GM21576 (cell line): ENCODE data around the gene GALNT17.

ENCODE experiments used
- ATAC-seq: cut with Tn5 transposase; IDR thresholded peaks from one replicate; pipeline ENCODE4 v1.9.1; 2021; ENCODE audit warnings: mild to moderate bottlenecking, moderate library complexity; ENCODE audit not compliant: unreplicated experiment

The GALNT17 gene

GRCh38 chr7:71329030-71329660, 197.2 kb downstream of the GALNT17 start:
- no peak for ATAC-seq

GRCh38 chr7:71332207-71332606, 200.3 kb downstream of the GALNT17 start:
- ATAC-seq = no peak

GRCh38 chr7:71334541-71334940, 202.6 kb downstream of the GALNT17 start:
- no peak for ATAC-seq

- ATAC-seq = no peak
These were observed 206.9 kb downstream of the GALNT17 start for GRCh38 chr7:71338866-71339265.

GRCh38 chr7:71339924-71340323, 208.0 kb downstream of the GALNT17 start:
- ATAC-seq = no peak

GRCh38 chr7:71342202-71342601, 210.3 kb downstream of the GALNT17 start:
- no peak for ATAC-seq

GRCh38 chr7:71343039-71343438, 211.1 kb downstream of the GALNT17 start:
- ATAC-seq = no peak

- ATAC-seq = no peak
These were observed 211.9 kb downstream of the GALNT17 start for GRCh38 chr7:71343892-71344291.

- ATAC-seq = no peak
These were observed 213.4 kb downstream of the GALNT17 start for GRCh38 chr7:71345117-71345884.

GRCh38 chr7:71348821-71349681, 217.1 kb downstream of the GALNT17 start:
- no peak for ATAC-seq

- ATAC-seq = no peak
These were observed 217.9 kb downstream of the GALNT17 start for GRCh38 chr7:71349682-71350481.

- ATAC-seq = no peak
These were observed 218.7 kb downstream of the GALNT17 start for GRCh38 chr7:71350680-71351079.

GRCh38 chr7:71354716-71355115, 222.8 kb downstream of the GALNT17 start:
- no peak for ATAC-seq

GRCh38 chr7:71361451-71362032, 229.6 kb downstream of the GALNT17 start:
- no peak for ATAC-seq

GRCh38 chr7:71362240-71362639, 230.3 kb downstream of the GALNT17 start:
- ATAC-seq = no peak

- ATAC-seq = no peak
These were observed 231.3 kb downstream of the GALNT17 start for GRCh38 chr7:71363223-71363622.

GRCh38 chr7:71363627-71364026, 231.7 kb downstream of the GALNT17 start:
- no peak for ATAC-seq

- no peak for ATAC-seq
These were observed 232.6 kb downstream of the GALNT17 start for GRCh38 chr7:71364551-71364950.

- ATAC-seq = no peak
These were observed 241.0 kb downstream of the GALNT17 start for GRCh38 chr7:71372991-71373390.

GRCh38 chr7:71377062-71377461, 245.1 kb downstream of the GALNT17 start:
- no peak for ATAC-seq
